Anterior cingulate cortex (tissue), 58 donors: ENCODE results near the gene DPYD.
A peak's percentile ranks its signal among the peaks of the same experiment; 100 is the strongest.

Experiments used
- DNase-seq, 58 donors: peaks; one replicate each; lab custom pipeline; 2025; lab: John Stamatoyannopoulos, UW

DPYD gene

GRCh38 chr1:97845805-97846204 lies 75.0 kb downstream of the DPYD start:
- no peak for DNase-seq

DNA sequence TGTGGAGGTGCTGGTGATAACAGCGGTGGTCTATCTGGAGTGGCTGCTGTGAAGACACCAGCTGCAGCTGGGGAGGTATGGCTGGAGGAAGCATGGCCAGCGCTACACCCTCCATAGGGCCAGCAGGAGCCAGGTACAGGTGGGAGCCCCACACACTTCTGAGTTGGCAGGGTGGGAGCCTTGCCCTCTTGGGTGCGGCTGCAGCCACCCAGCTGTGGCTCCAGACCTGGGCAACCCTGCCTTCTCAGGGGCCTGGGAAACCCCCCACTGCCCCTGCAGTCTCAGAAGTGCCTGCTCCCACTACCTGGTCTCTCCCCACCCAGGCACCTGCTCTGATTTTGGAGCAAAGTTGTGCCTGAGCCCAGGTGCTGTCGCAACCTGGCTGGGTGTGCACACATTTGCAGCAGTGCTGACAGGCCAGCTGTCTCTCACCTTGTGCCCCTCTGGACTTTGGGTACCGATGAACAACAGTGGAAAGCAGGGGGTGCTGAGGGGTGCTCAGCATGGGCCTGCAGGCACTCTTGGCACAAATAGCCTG lies 76.2 kb downstream of the DPYD start:
- no peak for DNase-seq

GRCh38 chr1:97841338-97841737 lies 79.5 kb downstream of the DPYD start:
- no peak for DNase-seq

DNA sequence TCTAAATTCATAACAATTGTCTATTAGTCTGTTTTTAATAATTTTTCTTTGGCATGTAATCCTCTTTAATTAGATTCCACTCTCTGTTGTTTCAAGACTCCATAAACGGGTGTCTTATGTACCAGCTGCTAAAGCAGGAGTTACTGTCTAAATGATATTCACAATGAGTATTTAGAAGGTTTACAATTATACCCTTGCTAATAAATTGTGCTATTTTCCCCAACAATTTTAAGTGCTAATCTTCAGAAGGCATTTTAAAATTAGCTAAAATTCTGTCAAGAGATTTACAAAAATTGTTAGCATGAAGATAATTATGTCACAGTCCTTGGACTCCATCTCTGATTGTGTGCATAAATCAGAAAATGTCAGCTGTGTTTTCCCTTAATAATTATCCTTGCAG lies 83.7 kb downstream of the DPYD start:
- DNase-seq = no peak

- DNase-seq = no peak
These were observed 85.9 kb downstream of the DPYD start for GRCh38 chr1:97834899-97835298.

GRCh38 chr1:97833881-97834280 lies 87.0 kb downstream of the DPYD start:
- DNase-seq = no peak

DNA sequence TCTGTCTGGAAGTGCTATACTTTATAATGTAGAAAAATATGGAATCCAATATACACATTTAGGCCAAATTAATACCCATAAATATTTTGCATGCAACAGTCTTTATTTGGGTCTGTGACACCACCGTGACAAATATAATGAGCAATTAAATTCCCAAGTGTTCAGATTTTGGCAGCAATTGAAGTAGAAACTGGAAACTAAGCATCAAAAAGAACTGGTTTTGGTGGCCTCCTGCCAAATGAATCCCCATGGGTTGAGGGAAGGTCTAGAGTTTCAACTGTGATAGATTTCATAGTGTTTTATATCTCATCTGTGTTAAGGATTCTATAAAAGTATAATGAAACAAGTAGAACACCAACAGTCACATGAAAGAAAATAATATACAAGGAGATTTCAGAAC lies 88.4 kb downstream of the DPYD start:
- DNase-seq = peak in 1 of 58 donors; percentile 5

DNA sequence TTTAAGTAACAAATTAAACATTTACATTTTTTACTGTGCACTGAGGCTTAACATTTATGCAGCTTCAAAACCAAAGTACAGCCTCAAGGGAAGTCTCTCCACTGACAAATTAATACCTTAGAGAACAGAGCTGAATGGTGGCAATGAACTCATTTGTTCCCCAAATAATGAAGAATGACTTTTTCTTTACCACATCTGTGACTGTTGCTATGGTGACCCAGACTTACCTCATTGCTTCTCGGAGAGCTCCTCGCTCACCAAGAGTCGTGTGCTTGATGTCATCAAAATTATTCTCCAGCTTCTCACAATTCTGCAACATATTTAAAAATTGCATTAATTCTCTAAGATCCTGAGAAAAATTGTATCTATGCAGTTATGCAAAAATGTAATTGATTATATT lies 92.9 kb downstream of the DPYD start:
- no peak for DNase-seq

DNA sequence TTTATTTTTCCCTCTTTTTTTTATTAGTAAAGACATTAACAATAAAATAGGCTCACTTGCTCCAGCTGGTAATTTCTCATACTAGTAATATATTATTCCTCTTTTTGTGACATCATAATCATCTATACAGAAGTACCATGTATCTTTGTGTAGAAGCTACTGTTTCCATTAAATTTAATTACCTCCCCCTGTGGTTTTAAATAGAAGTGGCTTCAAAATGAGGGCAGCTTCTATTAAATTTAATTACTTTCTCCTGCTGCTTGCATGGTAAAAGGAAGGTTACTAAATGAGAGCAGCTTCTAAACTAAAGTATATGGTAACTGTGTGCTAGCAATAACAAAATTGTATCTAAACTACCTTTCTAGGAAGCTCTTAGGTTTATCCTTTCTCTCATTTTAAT lies 94.0 kb downstream of the DPYD start:
- no peak for DNase-seq

- no peak for DNase-seq
These were observed 96.2 kb downstream of the DPYD start for GRCh38 chr1:97824624-97825023.

GRCh38 chr1:97824200-97824599 lies 96.6 kb downstream of the DPYD start:
- DNase-seq = no peak

DNA sequence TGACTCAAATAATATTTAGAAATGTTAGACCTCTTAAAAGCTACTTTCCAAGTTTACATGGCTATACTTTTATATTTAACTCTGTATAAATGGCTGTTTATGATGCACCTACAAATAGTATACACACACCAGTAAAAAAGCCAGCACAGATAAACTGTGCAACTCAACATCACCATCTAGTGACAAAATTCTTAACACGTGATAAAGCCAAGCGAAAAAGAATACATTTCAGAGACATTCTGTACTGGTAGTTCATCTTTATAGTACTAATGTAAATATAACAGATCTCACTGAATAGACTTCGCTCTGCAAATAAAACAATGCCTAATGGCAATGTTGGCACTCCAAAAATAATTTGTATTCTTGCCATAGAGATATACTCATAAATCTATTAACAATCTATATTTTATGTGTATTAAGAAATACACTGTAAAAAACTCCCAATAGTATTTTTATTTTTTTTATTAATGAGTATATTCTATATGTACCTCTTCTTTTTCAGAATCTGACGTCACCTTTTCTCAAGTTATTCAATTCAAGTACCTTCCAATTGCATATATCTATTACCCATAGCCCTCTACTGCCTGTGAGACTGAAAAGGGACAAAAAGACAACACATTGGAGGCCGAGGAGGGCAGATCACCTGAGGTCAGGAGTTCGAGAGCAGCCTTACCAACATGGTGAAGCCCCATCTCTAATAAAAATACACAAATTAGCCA lies 100.2 kb downstream of the DPYD start:
- DNase-seq = no peak

GRCh38 chr1:97816927-97817326 lies 103.9 kb downstream of the DPYD start:
- no peak for DNase-seq

GRCh38 chr1:97814804-97815203 lies 106.0 kb downstream of the DPYD start:
- DNase-seq = no peak

- no peak for DNase-seq
These were observed 106.7 kb downstream of the DPYD start for GRCh38 chr1:97814121-97814520.

DNA sequence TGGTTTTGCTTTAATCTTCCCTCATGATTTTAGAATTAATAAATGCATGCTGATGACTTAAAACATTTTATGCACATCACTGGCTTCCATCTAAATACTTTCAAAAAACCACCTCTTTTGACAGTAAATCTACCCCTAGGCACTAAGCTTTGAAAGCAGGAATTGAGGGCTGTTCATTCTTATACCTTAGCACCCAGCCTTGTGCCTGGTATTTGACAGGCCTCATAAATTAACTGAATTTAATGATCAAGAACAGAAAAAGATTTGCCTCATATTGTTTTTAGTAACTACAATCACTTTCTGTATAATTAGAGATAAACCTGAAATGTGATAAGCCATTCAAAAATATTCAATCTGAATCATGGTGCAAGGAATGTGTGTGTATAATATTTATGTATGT lies 108.8 kb downstream of the DPYD start:
- no peak for DNase-seq

DNA sequence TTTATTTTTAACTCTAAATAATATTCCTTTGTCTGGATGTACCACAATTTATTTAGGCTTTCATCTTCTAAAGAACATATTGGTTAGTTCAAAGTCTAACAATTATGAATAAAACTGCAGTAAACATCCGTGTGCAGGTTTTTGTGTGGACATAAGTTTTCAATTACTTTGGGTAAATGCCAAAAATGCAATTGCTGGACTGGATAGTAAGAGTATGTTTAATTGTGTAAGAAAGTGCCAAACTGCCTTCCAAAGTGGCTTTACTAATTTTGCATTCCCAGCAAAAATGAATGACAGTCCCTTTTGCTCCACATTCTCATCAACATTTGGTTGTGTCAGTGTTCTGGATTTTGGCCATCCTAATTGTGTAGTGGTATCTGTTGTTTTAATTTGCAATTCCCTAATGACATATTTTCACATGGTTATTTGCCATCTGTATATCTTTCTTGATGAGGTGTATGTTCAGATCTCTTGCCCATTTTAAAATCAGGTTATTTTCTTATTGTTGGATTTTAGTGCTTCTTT lies 113.8 kb downstream of the DPYD start:
- no peak for DNase-seq

GRCh38 chr1:97806326-97806725 lies 114.5 kb downstream of the DPYD start:
- no peak for DNase-seq

- no peak for DNase-seq
These were observed 115.7 kb downstream of the DPYD start for GRCh38 chr1:97805093-97805492.

GRCh38 chr1:97803026-97803425 lies 117.8 kb downstream of the DPYD start:
- DNase-seq = no peak

GRCh38 chr1:97802011-97802410 lies 118.8 kb downstream of the DPYD start:
- DNase-seq = no peak

GRCh38 chr1:97797403-97798183 lies 123.2 kb downstream of the DPYD start:
- no peak for DNase-seq
